Astrocyte of the cerebellum (primary cell): ENCODE results near the gene NOP56.
A peak's percentile ranks its signal among the peaks of the same experiment; 100 is the strongest.

Experiments
- DNase-seq: peaks from one replicate; pipeline ENCODE4 v3.0.0-alpha.2; 2011; ENCODE audit warnings: low read depth
- H3K4me3 ChIP-seq: 2 replicates; pipeline ENCODE4 v1.5.1; 2011; ENCODE audit warnings: mild to moderate bottlenecking, low read depth, low read length, moderate library complexity
- in situ Hi-C: cut with HindIII; loops from 2 replicates; pipeline ENCODE4 v1.10.0; 2017; ENCODE audit warnings: low sequenced_read_pairs
- TF ChIP-seq, protein P1 (sequence below): IDR thresholded peaks from 2 replicates; pipeline ENCODE4 v1.5.1; 2012; ENCODE audit warnings: low read length, low read depth, moderate library complexity, mild to moderate bottlenecking; ENCODE audit errors: missing control alignments

NOP56 gene

DNA sequence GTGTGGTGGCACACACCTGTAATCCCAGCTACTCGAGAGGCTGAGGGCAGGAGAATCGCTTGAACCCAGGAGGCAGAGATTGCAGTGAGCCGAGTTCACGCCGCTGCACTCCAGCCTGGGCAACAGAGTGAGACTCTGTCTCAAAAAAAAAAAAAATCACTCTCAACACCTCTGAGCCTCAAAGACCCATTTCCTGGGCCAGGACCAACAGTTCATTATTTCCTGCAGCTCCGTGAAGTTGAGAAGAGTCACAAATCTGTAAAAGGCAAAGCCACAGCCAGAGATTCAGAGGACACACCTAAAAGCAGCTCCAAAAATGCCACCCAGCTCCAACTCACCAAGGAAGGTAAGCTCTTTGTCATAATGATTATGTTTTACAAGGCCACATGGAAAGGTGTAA lies 15.2 kb upstream of the NOP56 start:
- no peak overlapping the region for H3K4me3 ChIP-seq
- no peak for DNase-seq
- in situ Hi-C loops = loop anchor here (10.0 kb wide), 1 partner anchor 92 kb away; no protein-coding TSS in a partner anchor
- TF ChIP-seq, protein P1, sequence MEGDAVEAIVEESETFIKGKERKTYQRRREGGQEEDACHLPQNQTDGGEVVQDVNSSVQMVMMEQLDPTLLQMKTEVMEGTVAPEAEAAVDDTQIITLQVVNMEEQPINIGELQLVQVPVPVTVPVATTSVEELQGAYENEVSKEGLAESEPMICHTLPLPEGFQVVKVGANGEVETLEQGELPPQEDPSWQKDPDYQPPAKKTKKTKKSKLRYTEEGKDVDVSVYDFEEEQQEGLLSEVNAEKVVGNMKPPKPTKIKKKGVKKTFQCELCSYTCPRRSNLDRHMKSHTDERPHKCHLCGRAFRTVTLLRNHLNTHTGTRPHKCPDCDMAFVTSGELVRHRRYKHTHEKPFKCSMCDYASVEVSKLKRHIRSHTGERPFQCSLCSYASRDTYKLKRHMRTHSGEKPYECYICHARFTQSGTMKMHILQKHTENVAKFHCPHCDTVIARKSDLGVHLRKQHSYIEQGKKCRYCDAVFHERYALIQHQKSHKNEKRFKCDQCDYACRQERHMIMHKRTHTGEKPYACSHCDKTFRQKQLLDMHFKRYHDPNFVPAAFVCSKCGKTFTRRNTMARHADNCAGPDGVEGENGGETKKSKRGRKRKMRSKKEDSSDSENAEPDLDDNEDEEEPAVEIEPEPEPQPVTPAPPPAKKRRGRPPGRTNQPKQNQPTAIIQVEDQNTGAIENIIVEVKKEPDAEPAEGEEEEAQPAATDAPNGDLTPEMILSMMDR = no peak

GRCh38 chr20:2640260-2640659 lies 12.2 kb upstream of the NOP56 start:
- no peak overlapping the region for H3K4me3 ChIP-seq
- DNase-seq = no peak
- in situ Hi-C loops = no loop called here
- TF ChIP-seq, protein P1 = no peak

DNA sequence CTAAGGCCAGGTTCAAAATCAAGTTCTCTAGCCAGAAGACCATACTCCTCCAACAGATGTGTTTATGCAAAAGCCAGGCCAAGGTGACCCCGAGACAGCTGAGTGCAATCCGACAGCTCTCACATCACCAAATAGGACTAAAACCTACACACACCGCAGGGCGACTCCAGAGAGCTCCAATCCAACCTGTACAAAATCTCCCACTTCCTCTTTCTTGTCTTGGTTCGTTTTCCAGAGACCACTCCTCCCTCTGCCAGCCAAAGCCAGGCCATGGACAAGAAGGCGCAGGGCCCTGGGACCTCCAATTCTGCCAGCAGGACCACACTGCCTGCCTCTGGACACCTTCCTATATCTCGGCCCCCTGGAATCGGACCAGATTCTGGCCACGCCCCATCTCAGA lies 11.5 kb upstream of the NOP56 start:
- H3K4me3 ChIP-seq = no peak overlapping the region
- TF ChIP-seq, protein P1 = no peak
- in situ Hi-C loops = no loop called here
- DNase-seq = no peak

- TF ChIP-seq, protein P1 = no peak
- H3K4me3 ChIP-seq = no peak overlapping the region
- in situ Hi-C loops = no loop called here
- DNase-seq = no peak
These were observed 8.7 kb upstream of the NOP56 start for GRCh38 chr20:2643708-2644107.

- DNase-seq = no peak
- in situ Hi-C loops = no loop called here
- H3K4me3 ChIP-seq = peak overlapping the region; percentile 94
- TF ChIP-seq, protein P1 = no peak
These were observed 508 bp downstream of the NOP56 start for GRCh38 chr20:2652724-2653555.

DNA sequence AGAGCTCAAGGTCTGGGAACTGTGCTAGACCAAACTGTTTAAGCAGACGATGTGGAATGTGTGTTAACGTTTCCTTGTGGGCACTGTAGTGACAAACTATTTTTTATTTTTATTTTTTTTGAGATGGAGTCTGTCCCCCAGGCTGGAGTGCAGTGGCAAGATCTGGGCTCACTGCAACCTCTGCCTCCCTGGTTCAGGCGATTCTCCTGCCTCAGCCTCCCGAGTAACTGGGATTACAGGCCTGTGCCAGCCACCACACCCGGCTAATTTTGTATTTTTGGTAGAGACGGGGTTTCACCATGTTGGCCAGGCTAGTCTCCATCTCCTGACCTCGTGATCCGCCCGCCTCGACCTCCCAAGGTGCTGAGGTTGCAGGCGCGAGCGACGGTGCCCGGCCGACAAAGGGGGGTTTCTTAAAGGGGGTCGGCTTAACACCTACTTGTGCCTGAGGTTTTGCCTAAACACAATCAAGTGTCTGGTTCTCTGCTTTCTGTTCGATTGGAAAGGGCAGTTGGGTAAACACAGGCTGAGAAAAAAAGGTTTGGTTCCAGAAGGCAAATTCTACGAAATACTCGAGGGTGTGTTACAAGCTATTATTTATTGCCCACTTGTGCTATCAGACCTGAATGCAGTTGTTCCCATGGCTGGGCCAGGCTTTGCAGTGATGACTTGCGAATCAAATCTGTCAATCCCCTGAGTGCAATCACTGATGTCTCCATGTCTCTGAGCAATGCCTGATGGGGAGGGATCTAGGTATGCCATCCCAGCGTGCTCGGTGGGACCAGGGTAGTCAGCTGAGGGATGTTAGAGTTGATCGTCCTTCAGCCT lies 1.3 kb downstream of the NOP56 start:
- in situ Hi-C loops = no loop called here
- TF ChIP-seq, protein P1 = no peak

More for the DNA sequence above, 1.3 kb downstream of the NOP56 start:
- no peak for DNase-seq
- H3K4me3 ChIP-seq = peak overlapping the region; percentile 94
